ENCODE measurements around the gene QPCTL. TPM values are rescaled to one million over a fixed set of nuclear protein-coding genes. Genes with fewer than 3 reads are reported as not detected.
A peak's percentile ranks its signal among the peaks of the same experiment; 100 is the strongest.
"Not testable (repeated sequence)": the region's sequence is repeated elsewhere in the genome, so short reads cannot be mapped to it uniquely, and the experiment has no call there.

The QPCTL gene
- total RNA-seq, 2 donors from 2014 or later, result 11.0 to 15.9 TPM

GRCh38 chr19:45681391-45682015, 11.0 kb upstream of the QPCTL start:
- Histone ChIP-seq H3K9ac (ENCODE audit: extremely low read depth, low read length, poor library complexity, severe bottlenecking) (no peak overlapping the region), H3K4me3 (ENCODE audit: low read length) (no peak overlapping the region), H3K4me1 (ENCODE audit: control insufficient read depth, insufficient read depth, low read length) (no peaks in the 10 kb centered on the region), H3K36me3 (ENCODE audit: control insufficient read depth, insufficient read depth, low read length) (peaks cover 22% of the 10 kb centered on the region), H3K9me3 (ENCODE audit: control insufficient read depth, low read length) (no peaks in the 10 kb centered on the region), H3K27me3 (ENCODE audit: control insufficient read depth, insufficient read depth, low read length, poor library complexity, severe bottlenecking) (no peaks in the 10 kb centered on the region), H3K27ac (ENCODE audit: low read depth, low read length) (no peak overlapping the region)
- Mint-ChIP-seq H3K36me3 (ENCODE audit: low read depth) (peaks cover 22% of the 10 kb centered on the region), H3K27me3 (ENCODE audit: insufficient read depth) (peaks cover 31% of the 10 kb centered on the region), H3K4me3 (peak overlapping the region; percentile 39), H3K9me3 (no peaks in the 10 kb centered on the region), H3K4me1 (no peaks in the 10 kb centered on the region), H3K27ac (no peak overlapping the region)
- peak; percentile 100 for TF ChIP-seq CTCF (conservative IDR thresholded peaks at IDR 0.05)
- WGBS, 2 experiments (ENCODE audit: insufficient coverage in 1 of 2, insufficient read length in 1 of 2), result 12 to 20% methylated on average over 28 to 51 of the region's 51 CpGs
- peak; percentile 98 for DNase-seq

- Histone ChIP-seq H3K27ac (ENCODE audit: low read depth, low read length) (no peak overlapping the region), H3K9ac (ENCODE audit: extremely low read depth, low read length, poor library complexity, severe bottlenecking) (no peak overlapping the region), H3K4me1 (ENCODE audit: control insufficient read depth, insufficient read depth, low read length) (no peaks in the 10 kb centered on the region), H3K9me3 (ENCODE audit: control insufficient read depth, low read length) (no peaks in the 10 kb centered on the region), H3K27me3 (ENCODE audit: control insufficient read depth, insufficient read depth, low read length, poor library complexity, severe bottlenecking) (no peaks in the 10 kb centered on the region), H3K36me3 (ENCODE audit: control insufficient read depth, insufficient read depth, low read length) (peaks cover 26% of the 10 kb centered on the region), H3K4me3 (ENCODE audit: low read length) (no peak overlapping the region)
- DNase-seq, result no peak
- Mint-ChIP-seq H3K36me3 (ENCODE audit: low read depth) (peaks cover 27% of the 10 kb centered on the region), H3K4me3 (peak overlapping the region; percentile 39), H3K27me3 (ENCODE audit: insufficient read depth) (peaks cover 28% of the 10 kb centered on the region), H3K9me3 (no peaks in the 10 kb centered on the region), H3K4me1 (no peaks in the 10 kb centered on the region), H3K27ac (no peak overlapping the region)
- WGBS, 2 experiments (ENCODE audit: insufficient coverage in 1 of 2, insufficient read length in 1 of 2), result 88 to 89% methylated on average over 8 of the region's 8 CpGs
- no peak for TF ChIP-seq CTCF (conservative IDR thresholded peaks at IDR 0.05)
Measured at GRCh38 chr19:45682117-45682516, 10.3 kb upstream of the QPCTL start.

GRCh38 chr19:45682908-45683307, 9.6 kb upstream of the QPCTL start:
- Mint-ChIP-seq H3K9me3 (no peaks in the 10 kb centered on the region), H3K4me3 (no peak overlapping the region), H3K4me1 (no peaks in the 10 kb centered on the region), H3K36me3 (ENCODE audit: low read depth) (peaks cover 35% of the 10 kb centered on the region), H3K27me3 (ENCODE audit: insufficient read depth) (peaks cover 24% of the 10 kb centered on the region), H3K27ac (peak overlapping the region; percentile 8)
- no peak for TF ChIP-seq CTCF (conservative IDR thresholded peaks at IDR 0.05)
- Histone ChIP-seq H3K36me3 (ENCODE audit: control insufficient read depth, insufficient read depth, low read length) (peaks cover 34% of the 10 kb centered on the region), H3K27me3 (ENCODE audit: control insufficient read depth, insufficient read depth, low read length, poor library complexity, severe bottlenecking) (no peaks in the 10 kb centered on the region), H3K27ac (ENCODE audit: low read depth, low read length) (no peak overlapping the region), H3K4me1 (ENCODE audit: control insufficient read depth, insufficient read depth, low read length) (no peaks in the 10 kb centered on the region), H3K9me3 (ENCODE audit: control insufficient read depth, low read length) (no peaks in the 10 kb centered on the region), H3K4me3 (ENCODE audit: low read length) (no peak overlapping the region), H3K9ac (ENCODE audit: extremely low read depth, low read length, poor library complexity, severe bottlenecking) (no peak overlapping the region)
- 63 to 88% methylated on average over 2 to 5 of the region's 5 CpGs for WGBS, 2 experiments (ENCODE audit: insufficient coverage in 1 of 2, insufficient read length in 1 of 2)
- DNase-seq, result no peak

- H3K27ac Mint-ChIP-seq; H3K4me1 ChIP-seq (ENCODE audit: control insufficient read depth, insufficient read depth, low read length); H3K4me3 ChIP-seq (ENCODE audit: low read length); DNase-seq; H3K27ac ChIP-seq (ENCODE audit: low read depth, low read length); H3K27me3 ChIP-seq (ENCODE audit: control insufficient read depth, insufficient read depth, low read length, poor library complexity, severe bottlenecking); H3K9me3 Mint-ChIP-seq; H3K9me3 ChIP-seq (ENCODE audit: control insufficient read depth, low read length); H3K9ac ChIP-seq (ENCODE audit: extremely low read depth, low read length, poor library complexity, severe bottlenecking); H3K27me3 Mint-ChIP-seq (ENCODE audit: insufficient read depth); H3K4me3 Mint-ChIP-seq; H3K4me1 Mint-ChIP-seq: not testable (repeated sequence)
- 83 to 84% methylated on average over 5 to 11 of the region's 11 CpGs for WGBS, 2 experiments (ENCODE audit: insufficient coverage in 1 of 2, insufficient read length in 1 of 2)
- H3K36me3 ChIP-seq (ENCODE audit: control insufficient read depth, insufficient read depth, low read length), result peaks cover 48% of the 10 kb centered on the region
- peaks cover 48% of the 10 kb centered on the region for H3K36me3 Mint-ChIP-seq (ENCODE audit: low read depth)
Measured at GRCh38 chr19:45685045-45685444, 7.4 kb upstream of the QPCTL start.

Measured in endodermal cell (in vitro differentiated cells).